GM12874 (cell line): ENCODE data around the gene HIVEP3.

Experiments
- CTCF ChIP-seq: IDR thresholded peaks from 2 replicates; pipeline ENCODE4 v1.5.1; 2011; ENCODE audit warnings: low read depth, mild to moderate bottlenecking, control low read depth, low read length, moderate library complexity; ENCODE audit not compliant: insufficient read depth

Gene HIVEP3

GRCh38 chr1:41745022-41745421, 173.7 kb downstream of the HIVEP3 start:
- no peak for TF ChIP-seq CTCF

DNA sequence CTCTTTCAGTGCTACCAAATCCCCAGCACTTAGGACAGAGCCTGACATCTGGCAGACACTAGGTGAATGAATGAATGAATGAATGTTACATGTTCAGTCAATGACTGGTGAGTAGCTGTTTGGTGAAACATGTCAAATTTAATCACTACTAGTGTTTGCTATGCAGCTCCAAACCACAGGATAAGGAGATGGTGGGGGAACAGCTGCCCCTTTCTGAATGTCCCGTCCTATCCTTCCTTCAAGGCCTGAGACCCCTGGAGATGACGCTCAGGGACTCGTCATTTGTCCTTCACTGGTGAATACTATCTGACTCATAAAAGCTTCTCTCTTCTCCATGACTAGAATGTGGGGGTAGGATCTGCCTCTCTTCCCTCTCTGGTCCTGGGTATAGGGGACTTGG, 175.4 kb downstream of the HIVEP3 start:
- no peak for TF ChIP-seq CTCF

DNA sequence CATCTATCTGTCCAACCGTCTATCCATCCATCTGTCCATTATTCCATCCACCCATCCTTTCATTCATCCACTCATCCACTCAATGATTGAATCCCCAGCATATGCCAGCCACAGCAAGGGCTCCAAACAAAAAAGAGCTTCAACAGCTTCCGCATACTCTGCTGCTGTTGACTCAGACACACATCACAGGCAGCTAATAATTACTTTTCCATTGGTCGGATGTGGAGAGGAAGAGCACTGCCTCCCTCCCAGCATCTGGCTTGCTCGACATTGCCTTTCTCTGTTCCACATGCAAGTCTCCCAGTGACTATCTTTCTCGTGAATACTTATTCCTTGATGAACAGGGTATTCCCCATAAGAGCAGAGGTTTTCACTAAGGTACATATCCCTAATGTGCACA, 176.5 kb downstream of the HIVEP3 start:
- TF ChIP-seq CTCF = no peak

- no peak for TF ChIP-seq CTCF
These were observed 177.5 kb downstream of the HIVEP3 start for GRCh38 chr1:41741244-41741643.

GRCh38 chr1:41740630-41741239, 178.0 kb downstream of the HIVEP3 start:
- no peak for TF ChIP-seq CTCF

DNA sequence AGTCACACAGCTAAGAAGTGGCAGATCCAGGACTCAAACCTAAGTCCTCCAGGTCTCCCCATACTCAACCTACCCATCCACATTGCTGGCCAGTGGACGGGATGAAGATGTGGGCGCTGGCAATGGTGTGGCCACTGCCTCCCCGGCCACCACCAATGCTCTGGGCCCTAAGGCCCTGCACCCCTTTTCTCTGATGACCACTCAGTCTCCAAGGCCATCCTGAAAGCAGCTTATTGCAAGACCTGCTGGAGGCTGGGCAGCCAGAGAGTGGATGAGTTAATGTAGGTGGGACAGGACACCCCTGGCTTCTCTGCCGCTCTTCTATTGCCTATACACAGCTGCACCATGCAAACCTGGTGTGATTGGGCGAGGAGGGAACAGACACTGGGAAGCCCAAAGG, 178.7 kb downstream of the HIVEP3 start:
- no peak for TF ChIP-seq CTCF

DNA sequence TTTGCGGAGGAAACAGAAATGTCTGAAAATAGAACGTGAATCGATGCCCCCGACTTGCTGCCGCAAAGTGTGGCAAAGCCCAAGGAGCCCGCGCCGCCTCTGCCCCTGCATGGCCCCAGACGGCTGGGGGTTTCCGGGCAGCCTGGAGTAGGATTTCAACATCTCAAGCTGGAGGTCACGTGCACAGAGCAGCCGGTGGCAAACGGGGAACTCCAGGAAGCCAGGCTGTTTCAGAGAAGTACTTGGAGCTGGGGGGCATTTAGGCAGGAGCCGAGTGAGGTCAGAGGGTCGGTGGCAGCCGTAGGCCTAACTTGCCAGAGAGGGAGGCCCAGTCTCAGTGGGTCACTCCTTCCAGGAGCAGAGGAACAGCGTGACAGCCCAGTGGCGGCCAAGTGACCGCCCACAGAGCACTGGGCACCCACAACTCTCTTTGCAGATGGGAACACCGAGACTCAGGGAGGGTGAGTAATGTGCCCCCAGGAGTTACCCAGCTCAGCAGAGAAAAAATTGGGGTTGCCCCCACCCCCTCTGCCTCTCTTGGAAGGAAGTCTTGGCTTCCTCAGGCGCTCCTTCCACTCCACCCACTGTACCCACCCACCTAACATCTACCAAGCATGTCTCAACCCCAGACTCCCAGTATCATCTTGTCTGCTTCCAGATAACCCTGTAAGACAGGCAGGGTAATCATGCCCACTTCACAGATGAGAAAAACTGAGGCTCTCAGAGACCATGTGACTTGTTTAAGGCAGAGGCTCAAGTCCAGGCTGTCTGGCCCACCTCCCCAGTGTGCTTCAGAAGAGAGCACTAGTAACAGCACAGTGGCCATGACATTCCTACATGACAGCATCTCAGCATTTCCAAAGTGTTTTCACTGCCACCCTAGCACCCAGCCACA, 179.4 kb downstream of the HIVEP3 start:
- no peak for TF ChIP-seq CTCF
